SK-N-SH (cell line): ENCODE measurements around the gene F2R.
A peak's percentile ranks its signal among the peaks of the same experiment; 100 is the strongest.

ENCODE experiments used
- EP300 ChIP-seq, 2 experiments: IDR thresholded peaks; 2 replicates each; pipeline versions ENCODE4 v1.4.0 to v1.6.1; 2012; ENCODE audit warnings: borderline replicate concordance in 1 of 2, low read depth in 1 of 2, low read length in 1 of 2
- EZH2phosphoT487 ChIP-seq: fragments of 200-600 bp; sonication (generic); IDR thresholded peaks from 2 replicates; pipeline ENCODE4 v1.6.1; 2017; ENCODE audit warnings: low read depth, mixed run types, mild to moderate bottlenecking, antibody characterized with exemption, moderate library complexity, borderline replicate concordance
- PBX3 ChIP-seq: IDR thresholded peaks from 2 replicates; pipeline ENCODE4; 2012
- RAD21 ChIP-seq: IDR thresholded peaks from 2 replicates; pipeline ENCODE4 v1.6.1; 2012; ENCODE audit warnings: mild to moderate bottlenecking, low read length
- RFX5 ChIP-seq: IDR thresholded peaks from 2 replicates; pipeline ENCODE4 v1.6.1; 2012; ENCODE audit warnings: mild to moderate bottlenecking, improper control_type of control experiment, low read length
- SMC3 ChIP-seq: IDR thresholded peaks from 2 replicates; pipeline ENCODE4 v1.6.1; 2012; ENCODE audit warnings: low read depth, low read length, improper control_type of control experiment
- USF2 ChIP-seq: fragments of 150-350 bp; IDR thresholded peaks from 2 replicates; pipeline ENCODE4 v1.6.1; 2017; ENCODE audit warnings: antibody characterized with exemption, low read length, low read depth, borderline replicate concordance
- YY1 ChIP-seq: IDR thresholded peaks from 2 replicates; pipeline ENCODE4 v1.4.0; 2012; ENCODE audit warnings: low read depth, mild to moderate bottlenecking
- TF ChIP-seq, protein P1 (sequence below): fragments of 200-600 bp; sonication (generic); IDR thresholded peaks from 2 replicates; pipeline ENCODE4 v1.6.1; 2017; ENCODE audit warnings: antibody characterized with exemption, mild to moderate bottlenecking, moderate library complexity
- TF ChIP-seq, protein P2 (sequence below): IDR thresholded peaks from 2 replicates; pipeline ENCODE4 v1.6.1; 2012; ENCODE audit warnings: mild to moderate bottlenecking, low read depth, low read length, moderate library complexity

DNA sequence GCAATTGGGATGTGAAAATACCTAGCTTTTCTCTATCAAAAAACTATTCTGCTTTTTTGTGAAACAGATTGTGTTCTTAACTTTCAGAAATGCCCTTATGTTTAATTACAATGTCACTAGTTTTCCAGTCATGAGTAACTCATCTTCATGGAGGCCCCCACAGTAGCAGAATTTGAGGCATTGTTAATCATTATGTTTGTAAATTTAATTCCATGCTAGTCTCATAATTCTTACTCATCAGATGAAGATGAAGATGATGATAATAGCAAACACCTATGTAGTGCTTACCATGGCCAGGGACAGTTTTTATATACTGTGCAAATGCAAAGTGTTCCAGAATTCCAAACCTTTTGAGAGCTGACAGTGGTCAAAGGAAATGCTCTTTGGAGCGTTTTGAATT lies 27.7 kb upstream of the F2R start:
- TF ChIP-seq, protein P1, sequence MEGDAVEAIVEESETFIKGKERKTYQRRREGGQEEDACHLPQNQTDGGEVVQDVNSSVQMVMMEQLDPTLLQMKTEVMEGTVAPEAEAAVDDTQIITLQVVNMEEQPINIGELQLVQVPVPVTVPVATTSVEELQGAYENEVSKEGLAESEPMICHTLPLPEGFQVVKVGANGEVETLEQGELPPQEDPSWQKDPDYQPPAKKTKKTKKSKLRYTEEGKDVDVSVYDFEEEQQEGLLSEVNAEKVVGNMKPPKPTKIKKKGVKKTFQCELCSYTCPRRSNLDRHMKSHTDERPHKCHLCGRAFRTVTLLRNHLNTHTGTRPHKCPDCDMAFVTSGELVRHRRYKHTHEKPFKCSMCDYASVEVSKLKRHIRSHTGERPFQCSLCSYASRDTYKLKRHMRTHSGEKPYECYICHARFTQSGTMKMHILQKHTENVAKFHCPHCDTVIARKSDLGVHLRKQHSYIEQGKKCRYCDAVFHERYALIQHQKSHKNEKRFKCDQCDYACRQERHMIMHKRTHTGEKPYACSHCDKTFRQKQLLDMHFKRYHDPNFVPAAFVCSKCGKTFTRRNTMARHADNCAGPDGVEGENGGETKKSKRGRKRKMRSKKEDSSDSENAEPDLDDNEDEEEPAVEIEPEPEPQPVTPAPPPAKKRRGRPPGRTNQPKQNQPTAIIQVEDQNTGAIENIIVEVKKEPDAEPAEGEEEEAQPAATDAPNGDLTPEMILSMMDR, result no peak
- TF ChIP-seq PBX3 (no peak), SMC3 (no peak), RFX5 (no peak), YY1 (no peak), RAD21 (no peak), EP300 (IDR thresholded peaks at IDR 0.05; ENCODE audit: borderline replicate concordance in 1 of 2, low read depth in 1 of 2, low read length in 1 of 2) (peak in 1 of 2 experiments; percentile 13; a peak in 1 of 4 replicates), USF2 (no peak), EZH2phosphoT487 (no peak)
- TF ChIP-seq, protein P2, sequence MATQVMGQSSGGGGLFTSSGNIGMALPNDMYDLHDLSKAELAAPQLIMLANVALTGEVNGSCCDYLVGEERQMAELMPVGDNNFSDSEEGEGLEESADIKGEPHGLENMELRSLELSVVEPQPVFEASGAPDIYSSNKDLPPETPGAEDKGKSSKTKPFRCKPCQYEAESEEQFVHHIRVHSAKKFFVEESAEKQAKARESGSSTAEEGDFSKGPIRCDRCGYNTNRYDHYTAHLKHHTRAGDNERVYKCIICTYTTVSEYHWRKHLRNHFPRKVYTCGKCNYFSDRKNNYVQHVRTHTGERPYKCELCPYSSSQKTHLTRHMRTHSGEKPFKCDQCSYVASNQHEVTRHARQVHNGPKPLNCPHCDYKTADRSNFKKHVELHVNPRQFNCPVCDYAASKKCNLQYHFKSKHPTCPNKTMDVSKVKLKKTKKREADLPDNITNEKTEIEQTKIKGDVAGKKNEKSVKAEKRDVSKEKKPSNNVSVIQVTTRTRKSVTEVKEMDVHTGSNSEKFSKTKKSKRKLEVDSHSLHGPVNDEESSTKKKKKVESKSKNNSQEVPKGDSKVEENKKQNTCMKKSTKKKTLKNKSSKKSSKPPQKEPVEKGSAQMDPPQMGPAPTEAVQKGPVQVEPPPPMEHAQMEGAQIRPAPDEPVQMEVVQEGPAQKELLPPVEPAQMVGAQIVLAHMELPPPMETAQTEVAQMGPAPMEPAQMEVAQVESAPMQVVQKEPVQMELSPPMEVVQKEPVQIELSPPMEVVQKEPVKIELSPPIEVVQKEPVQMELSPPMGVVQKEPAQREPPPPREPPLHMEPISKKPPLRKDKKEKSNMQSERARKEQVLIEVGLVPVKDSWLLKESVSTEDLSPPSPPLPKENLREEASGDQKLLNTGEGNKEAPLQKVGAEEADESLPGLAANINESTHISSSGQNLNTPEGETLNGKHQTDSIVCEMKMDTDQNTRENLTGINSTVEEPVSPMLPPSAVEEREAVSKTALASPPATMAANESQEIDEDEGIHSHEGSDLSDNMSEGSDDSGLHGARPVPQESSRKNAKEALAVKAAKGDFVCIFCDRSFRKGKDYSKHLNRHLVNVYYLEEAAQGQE, result no peak
